Measurements from ENCODE around the gene FHIP1B.

The FHIP1B gene

DNA sequence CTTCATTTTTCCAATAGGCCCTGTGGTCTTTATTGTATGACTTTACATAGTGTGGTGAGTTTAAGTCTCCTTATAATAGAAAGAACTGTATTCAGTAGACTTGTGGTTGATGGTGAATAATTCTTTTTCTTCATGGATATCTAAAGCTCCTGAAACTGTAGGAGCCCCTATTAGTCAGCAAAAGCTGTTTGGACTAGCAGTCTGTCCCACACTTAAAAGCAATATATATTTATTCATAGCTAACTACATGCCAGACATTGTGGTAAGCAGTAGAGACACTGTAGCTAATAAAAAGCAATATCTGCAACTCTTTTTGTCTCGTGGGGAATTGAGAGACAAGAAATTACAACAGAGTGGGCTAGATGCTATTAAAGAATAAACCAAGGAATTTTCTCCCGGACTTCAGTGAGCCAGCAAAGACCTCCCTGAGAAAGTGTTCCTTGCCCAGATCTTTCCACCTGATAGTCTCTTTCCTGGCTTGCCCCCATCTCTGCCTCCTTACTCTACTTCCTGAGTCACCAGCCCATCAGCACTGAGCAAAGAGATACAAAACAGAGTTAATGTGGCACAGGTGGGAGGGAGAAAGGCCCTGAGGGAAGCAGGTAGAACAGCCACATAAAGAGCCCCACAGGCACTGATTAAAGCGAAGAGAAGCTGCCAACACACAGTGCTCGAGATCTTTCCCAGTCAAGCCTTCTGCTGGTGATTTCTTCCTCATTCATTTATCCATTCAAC is 36.8 kb downstream of the FHIP1B start:
- H3K4me3 ChIP-seq (replicated peaks; ENCODE audit: low read depth, low read length) = no peak overlapping the region
- TF ChIP-seq, protein P1, sequence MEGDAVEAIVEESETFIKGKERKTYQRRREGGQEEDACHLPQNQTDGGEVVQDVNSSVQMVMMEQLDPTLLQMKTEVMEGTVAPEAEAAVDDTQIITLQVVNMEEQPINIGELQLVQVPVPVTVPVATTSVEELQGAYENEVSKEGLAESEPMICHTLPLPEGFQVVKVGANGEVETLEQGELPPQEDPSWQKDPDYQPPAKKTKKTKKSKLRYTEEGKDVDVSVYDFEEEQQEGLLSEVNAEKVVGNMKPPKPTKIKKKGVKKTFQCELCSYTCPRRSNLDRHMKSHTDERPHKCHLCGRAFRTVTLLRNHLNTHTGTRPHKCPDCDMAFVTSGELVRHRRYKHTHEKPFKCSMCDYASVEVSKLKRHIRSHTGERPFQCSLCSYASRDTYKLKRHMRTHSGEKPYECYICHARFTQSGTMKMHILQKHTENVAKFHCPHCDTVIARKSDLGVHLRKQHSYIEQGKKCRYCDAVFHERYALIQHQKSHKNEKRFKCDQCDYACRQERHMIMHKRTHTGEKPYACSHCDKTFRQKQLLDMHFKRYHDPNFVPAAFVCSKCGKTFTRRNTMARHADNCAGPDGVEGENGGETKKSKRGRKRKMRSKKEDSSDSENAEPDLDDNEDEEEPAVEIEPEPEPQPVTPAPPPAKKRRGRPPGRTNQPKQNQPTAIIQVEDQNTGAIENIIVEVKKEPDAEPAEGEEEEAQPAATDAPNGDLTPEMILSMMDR (IDR thresholded peaks at IDR 0.05; ENCODE audit: low read length, missing control alignments) = no peak
- DNase-seq (ENCODE audit: low read depth) = no peak

DNA sequence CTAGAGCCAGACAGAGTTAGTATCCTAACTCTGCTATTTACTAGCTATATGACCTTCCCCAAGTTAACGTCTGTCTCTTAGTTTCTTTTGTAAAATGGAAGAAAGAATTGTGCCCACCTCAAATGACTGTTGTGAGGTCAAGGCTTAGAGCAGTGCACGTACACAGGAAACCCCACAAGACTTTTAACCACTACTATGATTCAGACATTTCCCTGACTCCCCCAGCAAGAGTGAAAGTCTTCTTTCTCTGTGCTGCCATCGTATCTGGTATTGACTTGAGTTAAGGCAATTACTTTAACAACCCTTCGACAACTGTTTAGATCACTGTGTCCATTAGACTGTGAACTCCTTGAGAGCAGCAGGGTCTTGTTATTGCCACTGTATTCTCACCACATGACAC is 38.0 kb downstream of the FHIP1B start:
- TF ChIP-seq, protein P1 (IDR thresholded peaks at IDR 0.05; ENCODE audit: low read length, missing control alignments) = no peak
- DNase-seq (ENCODE audit: low read depth) = no peak
- H3K4me3 ChIP-seq (replicated peaks; ENCODE audit: low read depth, low read length) = no peak overlapping the region

DNA sequence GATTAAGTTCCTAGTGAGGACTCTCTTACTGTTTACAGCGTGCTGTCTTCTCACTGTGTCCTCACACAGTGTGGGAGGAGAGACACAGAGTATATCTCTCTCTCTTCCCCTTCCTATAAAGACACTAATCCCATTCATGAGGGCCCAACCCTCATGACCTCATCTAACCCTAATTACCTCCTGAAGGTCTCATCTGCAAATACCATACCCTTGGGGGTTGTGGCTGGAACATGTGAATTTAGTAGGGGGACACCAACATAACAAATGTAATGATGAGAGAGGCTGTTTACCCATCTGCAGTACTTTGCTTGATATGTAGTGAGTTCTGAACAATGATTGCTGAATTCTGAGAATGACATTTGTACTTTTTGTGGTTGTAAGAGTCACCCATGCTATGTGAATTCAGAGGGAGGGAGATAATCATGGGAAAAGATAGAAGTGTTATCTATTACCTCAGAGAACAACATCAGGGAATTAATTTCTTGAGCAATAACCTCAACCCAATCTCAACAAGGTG is 40.3 kb downstream of the FHIP1B start:
- TF ChIP-seq, protein P1 (IDR thresholded peaks at IDR 0.05; ENCODE audit: low read length, missing control alignments) = no peak
- H3K4me3 ChIP-seq (replicated peaks; ENCODE audit: low read depth, low read length) = no peak overlapping the region
- DNase-seq (ENCODE audit: low read depth) = no peak

DNA sequence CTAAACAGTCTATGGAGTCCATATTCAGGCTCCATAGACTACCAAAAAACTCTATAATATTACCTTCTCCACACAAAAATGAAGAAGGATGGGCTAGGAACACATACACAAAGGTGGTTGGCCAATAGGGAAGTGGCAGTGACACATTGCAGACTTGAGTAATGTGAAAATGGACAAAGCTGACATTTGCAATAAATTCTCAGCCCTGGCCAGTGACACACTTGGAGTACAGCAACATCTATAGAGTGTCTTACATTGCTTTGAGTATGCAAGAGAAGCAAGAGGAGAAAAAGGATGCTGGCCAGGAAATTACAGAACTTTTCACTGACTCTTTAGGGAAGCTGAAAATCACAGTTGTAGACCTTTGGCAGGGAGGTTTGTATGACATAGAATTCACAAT is 42.7 kb downstream of the FHIP1B start:
- no peak for DNase-seq (ENCODE audit: low read depth)
- H3K4me3 ChIP-seq (replicated peaks; ENCODE audit: low read depth, low read length) = no peak overlapping the region
- TF ChIP-seq, protein P1 (IDR thresholded peaks at IDR 0.05; ENCODE audit: low read length, missing control alignments) = no peak

DNA sequence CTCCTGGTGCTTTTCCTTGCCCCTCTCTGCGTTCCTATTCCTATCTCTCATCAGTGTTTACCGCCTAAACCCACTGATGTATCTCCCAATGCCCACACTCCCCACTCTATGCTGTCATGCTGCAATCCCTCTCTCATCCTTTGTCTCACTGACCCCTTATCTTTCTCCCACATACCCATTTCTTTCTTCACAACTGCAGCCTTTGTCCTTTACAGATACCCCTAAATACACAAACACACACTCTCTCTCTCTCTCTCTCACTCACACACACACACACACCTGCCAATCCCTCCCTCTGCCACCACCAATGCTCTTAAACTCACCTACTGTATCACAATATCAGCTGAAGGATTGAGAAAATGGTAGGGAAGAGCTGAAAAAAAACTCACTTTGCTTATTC is 59.0 kb downstream of the FHIP1B start:
- DNase-seq (ENCODE audit: low read depth) = no peak
- TF ChIP-seq, protein P1 (IDR thresholded peaks at IDR 0.05; ENCODE audit: low read length, missing control alignments) = no peak
- no peak overlapping the region for H3K4me3 ChIP-seq (replicated peaks; ENCODE audit: low read depth, low read length)

DNA sequence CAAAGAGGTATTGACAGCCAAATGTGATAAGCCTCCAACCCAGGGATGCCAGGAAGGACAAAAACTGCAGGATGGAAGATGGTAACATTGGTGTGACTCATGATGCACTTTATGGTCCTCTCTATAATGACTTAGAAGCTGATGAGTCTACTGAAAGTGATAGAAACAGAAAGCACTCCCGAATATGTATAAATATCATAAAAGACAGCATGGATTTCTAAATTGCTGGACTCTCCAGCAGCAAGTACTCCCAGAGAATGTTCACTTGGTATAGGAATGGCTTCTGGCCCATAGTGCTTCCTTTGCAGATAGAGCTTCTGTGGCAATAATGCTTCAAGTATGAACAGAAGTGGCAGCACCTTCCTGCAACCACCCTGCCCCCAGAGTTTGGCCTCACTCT is 64.2 kb downstream of the FHIP1B start, which contains the start of gene OR52B2:
TSS of gene OR52B2 (minus strand) at position 101 of the 400 bp plus-strand sequence. CDS start at position 101, 0 bp downstream.
- H3K4me3 ChIP-seq (replicated peaks; ENCODE audit: low read depth, low read length) = no peak within 1 kb of the TSS
- no peak for DNase-seq (ENCODE audit: low read depth)
- TF ChIP-seq, protein P1 (IDR thresholded peaks at IDR 0.05; ENCODE audit: low read length, missing control alignments) = no peak
